B cell (primary cell): ENCODE data around the gene RGSL1. TPM values are rescaled to one million over a fixed set of nuclear protein-coding genes. Genes with fewer than 3 reads are reported as not detected.

ENCODE experiments used
- ATAC-seq: fragments of 200-7000 bp; cut with Tn5 transposase; one replicate; pipeline ENCODE4 v1.10.0; 2021; ENCODE audit warnings: low read depth, mild to moderate bottlenecking, moderate number of reproducible peaks, moderate library complexity
- CTCF ChIA-PET: fragments of 350-600 bp; sonication (Branson Sonifier 250); formaldehyde crosslinking; loops from one replicate; lab custom pipeline; 2021; ENCODE audit warnings: antibody characterized with exemption, inconsistent platforms; lab: Charles Lee
- POLR2A ChIA-PET: fragments of 350-600 bp; sonication (Branson Sonifier 250); formaldehyde crosslinking; loops from one replicate; lab custom pipeline; 2021; ENCODE audit warnings: antibody characterized with exemption; lab: Charles Lee
- DNase-seq: peaks from one replicate; pipeline ENCODE4 v3.0.0; 2013
- H2AFZ ChIP-seq: 2 replicates; pipeline ENCODE4 v1.6.1; 2012; ENCODE audit warnings: mild to moderate bottlenecking, low read depth, low read length; ENCODE audit not compliant: insufficient read depth, poor library complexity, severe bottlenecking
- H3K27ac ChIP-seq, 2 donors: 1 replicate in 1 of 2; 2 replicates in 1 of 2; pipeline ENCODE4 v1.5.1; 2012 to 2013; ENCODE audit warnings: low read length in 2 of 2, mild to moderate bottlenecking in 2 of 2, moderate library complexity in 1 of 2
- H3K27me3 ChIP-seq, 4 experiments: fragments of 200-600 bp in 1 of 4; sonication (generic) in 1 of 4; replicated peaks in 1 of 4; 1 replicate in 2 of 4; 2 replicates in 2 of 4; pipeline versions ENCODE4 v1.6.1 to v1.7.0; 2013 to 2016; ENCODE audit warnings: low read length in 3 of 4, mild to moderate bottlenecking in 2 of 4, mixed read lengths in 1 of 4, moderate library complexity in 1 of 4; ENCODE audit not compliant: insufficient read depth in 4 of 4, control insufficient read depth in 3 of 4; ENCODE audit errors: control extremely low read depth in 1 of 4
- H3K36me3 ChIP-seq, 2 experiments: replicated peaks in 1 of 2; 1 replicate in 1 of 2; 2 replicates in 1 of 2; pipeline versions ENCODE4 v1.6.1 to v1.7.1; 2013; ENCODE audit warnings: low read length in 1 of 2; ENCODE audit not compliant: insufficient read depth in 2 of 2, control insufficient read depth in 1 of 2; ENCODE audit errors: control extremely low read depth in 1 of 2, extremely low read depth in 1 of 2
- H3K4me1 ChIP-seq, 2 donors: fragments of 200-600 bp in 1 of 2; sonication (generic) in 1 of 2; 1 replicate in 1 of 2; 2 replicates in 1 of 2; pipeline versions ENCODE4 v1.5.1 to v1.6.1; 2013 to 2017; ENCODE audit warnings: low read length in 2 of 2; ENCODE audit not compliant: control insufficient read depth in 2 of 2, insufficient read depth in 2 of 2
- H3K4me2 ChIP-seq: replicated peaks from 2 replicates; pipeline ENCODE3; 2012; ENCODE audit warnings: mild to moderate bottlenecking, low read depth, low read length; ENCODE audit not compliant: poor library complexity, severe bottlenecking
- H3K4me3 ChIP-seq, 5 experiments: fragments of 200-600 bp in 1 of 5; sonication (generic) in 1 of 5; 1 replicate in 3 of 5; 2 replicates in 2 of 5; pipeline versions ENCODE4 v1.5.1 to v1.7.0; 2011 to 2016; ENCODE audit warnings: low read length in 4 of 5, mild to moderate bottlenecking in 4 of 5, low read depth in 2 of 5, control low read depth in 1 of 5, moderate library complexity in 1 of 5; ENCODE audit not compliant: insufficient read depth in 1 of 5; ENCODE audit errors: control extremely low read depth in 1 of 5, extremely low read depth in 1 of 5
- H3K79me2 ChIP-seq: fragments of 200-600 bp; sonication (generic); one replicate; pipeline ENCODE4 v1.6.0; 2016; ENCODE audit warnings: low read length; ENCODE audit not compliant: control insufficient read depth, insufficient read depth
- H3K9ac ChIP-seq: fragments of 200-600 bp; sonication (generic); 2 replicates; pipeline ENCODE4 v1.6.1; 2017; ENCODE audit warnings: mild to moderate bottlenecking, low read length, moderate library complexity
- H3K9me3 ChIP-seq, 3 donors: one replicate each; pipeline versions ENCODE4 v1.6.1 to v1.7.1; 2013; ENCODE audit warnings: low read length in 2 of 3; ENCODE audit not compliant: control insufficient read depth in 2 of 3, insufficient read depth in 1 of 3; ENCODE audit errors: control extremely low read depth in 1 of 3
- H4K20me1 ChIP-seq: 2 replicates; pipeline ENCODE4 v1.6.0; 2012; ENCODE audit warnings: mild to moderate bottlenecking, low read length; ENCODE audit not compliant: insufficient read depth, control insufficient read depth, poor library complexity, severe bottlenecking
- H3K27ac Mint-ChIP-seq: one replicate; pipeline ENCODE4 v1.8.0; 2021; ENCODE audit warnings: mixed read lengths
- H3K27me3 Mint-ChIP-seq: one replicate; pipeline ENCODE4 v1.8.0; 2021; ENCODE audit warnings: mixed read lengths
- H3K4me1 Mint-ChIP-seq: one replicate; pipeline ENCODE4 v1.8.0; 2021; ENCODE audit warnings: mixed read lengths
- H3K4me3 Mint-ChIP-seq: one replicate; pipeline ENCODE4 v1.8.0; 2021; ENCODE audit warnings: mixed read lengths
- H3K9me3 Mint-ChIP-seq: one replicate; pipeline ENCODE4 v1.8.0; 2022; ENCODE audit warnings: mixed read lengths; ENCODE audit not compliant: insufficient read depth
- EZH2 ChIP-seq: IDR thresholded peaks from 2 replicates; pipeline ENCODE4 v1.6.1; 2012; ENCODE audit warnings: borderline replicate concordance, low read depth, mild to moderate bottlenecking, moderate library complexity, low read length; ENCODE audit not compliant: insufficient read depth, poor library complexity, severe bottlenecking
- WGBS: methylation state at CpG from one replicate; pipeline ENCODE4 v1.1.5; 2013; ENCODE audit warnings: missing lambda C conversion rate; ENCODE audit not compliant: insufficient coverage; 5-methylcytosine and 5-hydroxymethylcytosine counted together
- intact Hi-C: fragments of 100-400 bp; cut with micrococcal nuclease; formaldehyde crosslinking; loops from one replicate; pipeline ENCODE4 v1.10.0; 2022
- polyA plus RNA-seq: library from polyadenylated mRNA; depleted of rRNA; stranded (reverse); fragments of >200 nt; gene quantifications from 2 replicates; pipeline ENCODE4 v1.2.3, GENCODE V29; 2012
- total RNA-seq, 2 donors: library from RNA; stranded (reverse); fragments of 120-200 nt in 1 of 2; gene quantifications; 1 replicate in 1 of 2; 2 replicates in 1 of 2; pipeline versions ENCODE4 v1.2.3 to v1.2.4, GENCODE V29; 2013 to 2022
- TF ChIP-seq, protein P1 (sequence below): fragments of 200-600 bp; IDR thresholded peaks from one replicate; pipeline ENCODE4 v1.8.0; 2022; ENCODE audit warnings: antibody characterized with exemption, mild to moderate bottlenecking

The RGSL1 gene
- total and polyA plus RNA-seq, 2 donors (not counting 1 experiment from before 2014, with no cell fraction given): not detected

DNA sequence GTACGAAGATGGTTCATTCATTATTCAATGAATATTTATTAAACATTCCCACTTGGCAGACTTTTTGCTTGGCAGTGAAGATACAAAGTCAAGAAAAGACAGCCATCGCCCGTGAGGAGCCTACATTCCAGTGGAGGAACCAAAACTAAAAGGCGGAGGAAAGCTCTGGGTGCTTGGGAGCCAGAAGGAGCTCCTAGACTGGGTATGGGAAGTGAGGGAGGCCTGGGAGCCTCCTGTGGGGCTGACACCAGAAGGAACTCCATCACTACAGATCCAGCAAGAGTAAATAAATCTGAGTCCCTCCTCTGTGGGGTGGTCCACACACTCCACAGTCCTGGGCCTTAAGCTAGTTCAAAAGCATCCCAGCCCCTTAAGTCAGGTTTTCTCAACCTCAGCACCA, 124.2 kb downstream of the RGSL1 start:
- Histone ChIP-seq H3K27me3 (no peaks in the 10 kb centered on the region), H3K9me3 (no peaks in the 10 kb centered on the region), H3K36me3 (peaks cover under 1 to 55% of the 10 kb centered on the region in 2 experiments), H2AFZ (no peak overlapping the region), H3K9ac (no peak overlapping the region), H3K4me2 (no peak overlapping the region), H4K20me1 (no peaks in the 10 kb centered on the region), H3K79me2 (no peaks in the 10 kb centered on the region), H3K4me1 (peaks cover 20 to 34% of the 10 kb centered on the region in 2 donors), H3K4me3 (no peak overlapping the region), H3K27ac (no peak overlapping the region)
- H3K4me1 Mint-ChIP-seq: peaks cover 13% of the 10 kb centered on the region
- no peaks in the 10 kb centered on the region for H3K27me3 Mint-ChIP-seq
- H3K4me3 Mint-ChIP-seq: no peak overlapping the region
- POLR2A ChIA-PET: no interaction called here
- no peak for DNase-seq
- CTCF ChIA-PET: interaction anchor here (1.1 to 1.5 kb wide), 6 partner anchors 19 to 90 kb away, joined by 3 to 6 read pairs (median 4); no protein-coding TSS in a partner anchor
- no peaks in the 10 kb centered on the region for H3K9me3 Mint-ChIP-seq
- intact Hi-C loops: no loop called here
- ATAC-seq: no peak
- H3K27ac Mint-ChIP-seq: no peak overlapping the region
- WGBS: no CpG with 5 or more reads among the region's 4 CpGs
- TF ChIP-seq EZH2: no peak
- TF ChIP-seq, protein P1, sequence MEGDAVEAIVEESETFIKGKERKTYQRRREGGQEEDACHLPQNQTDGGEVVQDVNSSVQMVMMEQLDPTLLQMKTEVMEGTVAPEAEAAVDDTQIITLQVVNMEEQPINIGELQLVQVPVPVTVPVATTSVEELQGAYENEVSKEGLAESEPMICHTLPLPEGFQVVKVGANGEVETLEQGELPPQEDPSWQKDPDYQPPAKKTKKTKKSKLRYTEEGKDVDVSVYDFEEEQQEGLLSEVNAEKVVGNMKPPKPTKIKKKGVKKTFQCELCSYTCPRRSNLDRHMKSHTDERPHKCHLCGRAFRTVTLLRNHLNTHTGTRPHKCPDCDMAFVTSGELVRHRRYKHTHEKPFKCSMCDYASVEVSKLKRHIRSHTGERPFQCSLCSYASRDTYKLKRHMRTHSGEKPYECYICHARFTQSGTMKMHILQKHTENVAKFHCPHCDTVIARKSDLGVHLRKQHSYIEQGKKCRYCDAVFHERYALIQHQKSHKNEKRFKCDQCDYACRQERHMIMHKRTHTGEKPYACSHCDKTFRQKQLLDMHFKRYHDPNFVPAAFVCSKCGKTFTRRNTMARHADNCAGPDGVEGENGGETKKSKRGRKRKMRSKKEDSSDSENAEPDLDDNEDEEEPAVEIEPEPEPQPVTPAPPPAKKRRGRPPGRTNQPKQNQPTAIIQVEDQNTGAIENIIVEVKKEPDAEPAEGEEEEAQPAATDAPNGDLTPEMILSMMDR: no peak

DNA sequence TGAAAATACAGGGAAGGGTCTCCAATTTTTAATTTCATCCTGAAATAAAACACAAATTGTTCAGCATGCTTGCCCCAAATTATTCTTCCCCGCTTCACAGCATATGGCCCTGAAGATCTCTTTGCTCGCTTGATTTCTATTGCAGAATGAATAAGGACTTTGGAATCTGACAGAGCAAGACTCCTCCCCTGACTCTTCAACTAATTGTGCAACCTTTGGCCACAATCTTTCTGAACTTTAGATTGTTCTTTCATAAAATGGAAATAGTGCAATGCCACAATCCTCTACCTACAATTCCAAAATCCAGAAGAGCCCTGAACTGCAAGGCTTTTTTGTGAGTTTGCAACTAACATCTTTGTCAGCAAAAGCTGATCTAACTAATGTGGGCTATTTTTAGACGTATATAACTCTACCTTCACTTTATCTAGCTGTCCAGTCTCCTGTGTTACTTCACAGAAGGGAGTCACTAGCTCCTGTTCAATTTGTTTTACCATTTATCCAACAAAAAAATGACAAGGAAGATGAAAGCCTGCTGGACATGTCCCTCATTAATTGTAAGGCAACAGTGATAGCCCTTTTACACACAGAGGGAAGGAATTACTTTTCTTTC, 125.7 kb downstream of the RGSL1 start:
- Mint-ChIP-seq H3K27me3 (no peaks in the 10 kb centered on the region), H3K9me3 (no peaks in the 10 kb centered on the region), H3K4me3 (no peak overlapping the region), H3K27ac (no peak overlapping the region), H3K4me1 (peaks cover 13% of the 10 kb centered on the region)
- Histone ChIP-seq H3K4me1 (peaks cover 5 to 19% of the 10 kb centered on the region in 2 donors), H3K27ac (no peak overlapping the region), H4K20me1 (no peaks in the 10 kb centered on the region), H3K4me2 (no peak overlapping the region), H3K79me2 (no peaks in the 10 kb centered on the region), H3K9me3 (no peaks in the 10 kb centered on the region), H3K4me3 (no peak overlapping the region), H3K9ac (no peak overlapping the region), H3K36me3 (peaks cover 4 to 70% of the 10 kb centered on the region in 2 experiments), H2AFZ (no peak overlapping the region), H3K27me3 (no peaks in the 10 kb centered on the region)
- POLR2A ChIA-PET: no interaction called here
- CTCF ChIA-PET: interaction anchor here (0.6 kb wide), 1 partner anchor 132 kb away, joined by 3 read pairs; no protein-coding TSS in a partner anchor
- DNase-seq (no peak), ATAC-seq (no peak)
- intact Hi-C loops: no loop called here
- TF ChIP-seq, protein P1: no peak
- no peak for TF ChIP-seq EZH2
- WGBS: 100% methylated on average over 2 of the region's 3 CpGs
